CD14-positive monocyte (primary cell): ENCODE results near the gene CRYBA4. TPM values are rescaled to one million over a fixed set of nuclear protein-coding genes. Genes with fewer than 3 reads are reported as not detected.

Source experiments
- DNase-seq, 3 donors: peaks; one replicate each; pipeline ENCODE4 v3.0.0-alpha.2; 2011 to 2022
- H2AFZ ChIP-seq: 2 replicates; pipeline ENCODE4 v1.6.0; 2012; ENCODE audit warnings: mild to moderate bottlenecking, low read depth, low read length, inconsistent platforms; ENCODE audit not compliant: insufficient read depth, poor library complexity, severe bottlenecking
- H3K27ac ChIP-seq, 2 donors: 1 replicate in 1 of 2; 2 replicates in 1 of 2; pipeline ENCODE4 v1.5.1; 2012 to 2013; ENCODE audit warnings: low read length in 2 of 2, control low read depth in 1 of 2, inconsistent platforms in 1 of 2, low read depth in 1 of 2, mild to moderate bottlenecking in 1 of 2
- H3K27me3 ChIP-seq, 2 donors: one replicate each; pipeline versions ENCODE4 v1.6.0 to v1.6.1; 2011 to 2013; ENCODE audit warnings: low read length in 2 of 2; ENCODE audit not compliant: control insufficient read depth in 2 of 2, insufficient read depth in 2 of 2
- H3K36me3 ChIP-seq, 2 donors: replicated peaks in 1 of 2; 1 replicate in 1 of 2; 2 replicates in 1 of 2; pipeline versions ENCODE4 v1.5.1 to v1.6.1; 2012 to 2013; ENCODE audit warnings: low read length in 2 of 2, control low read depth in 1 of 2, inconsistent platforms in 1 of 2, mild to moderate bottlenecking in 1 of 2; ENCODE audit not compliant: insufficient read depth in 2 of 2, control insufficient read depth in 1 of 2
- H3K4me1 ChIP-seq, 2 donors: 1 replicate in 1 of 2; 2 replicates in 1 of 2; pipeline versions ENCODE4 v1.5.1 to v1.6.1; 2012 to 2013; ENCODE audit warnings: low read length in 2 of 2, control low read depth in 1 of 2, inconsistent platforms in 1 of 2, mild to moderate bottlenecking in 1 of 2, moderate library complexity in 1 of 2; ENCODE audit not compliant: insufficient read depth in 2 of 2, control insufficient read depth in 1 of 2
- H3K4me2 ChIP-seq: replicated peaks from 2 replicates; pipeline ENCODE3; 2012; ENCODE audit warnings: low read length, moderate library complexity, mild to moderate bottlenecking; ENCODE audit not compliant: poor library complexity, severe bottlenecking; ENCODE audit errors: extremely low read depth
- H3K4me3 ChIP-seq, 3 experiments: fragments of 200-600 bp in 1 of 3; sonication (generic) in 1 of 3; replicated peaks in 1 of 3; 1 replicate in 2 of 3; 2 replicates in 1 of 3; pipeline ENCODE4 v1.5.1; 2011 to 2013; ENCODE audit warnings: low read length in 3 of 3, mild to moderate bottlenecking in 3 of 3, control low read depth in 2 of 3, low read depth in 2 of 3, inconsistent platforms in 1 of 3, moderate library complexity in 1 of 3
- H3K79me2 ChIP-seq: 2 replicates; pipeline ENCODE4 v1.6.0; 2012; ENCODE audit warnings: mild to moderate bottlenecking, control low read depth, inconsistent platforms, low read length, moderate library complexity; ENCODE audit not compliant: insufficient read depth
- H3K9ac ChIP-seq: 2 replicates; pipeline ENCODE4 v1.6.0; 2017; ENCODE audit warnings: low read length, mild to moderate bottlenecking; ENCODE audit not compliant: insufficient read depth, poor library complexity, severe bottlenecking
- H3K9me3 ChIP-seq, 2 donors: replicated peaks in 1 of 2; 1 replicate in 1 of 2; 2 replicates in 1 of 2; pipeline versions ENCODE4 v1.5.1 to v1.6.1; 2012 to 2013; ENCODE audit warnings: low read length in 2 of 2, control low read depth in 1 of 2; ENCODE audit not compliant: control insufficient read depth in 1 of 2, insufficient read depth in 1 of 2
- H4K20me1 ChIP-seq: 2 replicates; pipeline ENCODE4 v1.6.0; 2012; ENCODE audit warnings: mild to moderate bottlenecking, low read length, control low read depth, moderate library complexity; ENCODE audit not compliant: insufficient read depth
- H3K27ac Mint-ChIP-seq, 7 donors: one replicate each; pipeline ENCODE4 v1.8.0; 2020; ENCODE audit warnings: mild to moderate bottlenecking in 7 of 7, mixed read lengths in 7 of 7, moderate library complexity in 6 of 7, inconsistent platforms in 2 of 7
- H3K27me3 Mint-ChIP-seq, 3 donors: one replicate each; pipeline ENCODE4 v1.8.0; 2021 to 2022; ENCODE audit warnings: low read depth in 3 of 3, mild to moderate bottlenecking in 3 of 3, mixed read lengths in 3 of 3, moderate library complexity in 3 of 3, inconsistent platforms in 1 of 3
- H3K36me3 Mint-ChIP-seq, 2 donors: one replicate each; pipeline ENCODE4 v1.8.0; 2020; ENCODE audit warnings: mixed read lengths in 2 of 2, inconsistent platforms in 1 of 2, mild to moderate bottlenecking in 1 of 2
- H3K4me1 Mint-ChIP-seq: one replicate; pipeline ENCODE4 v1.8.0; 2020; ENCODE audit warnings: mild to moderate bottlenecking, mixed read lengths
- H3K4me3 Mint-ChIP-seq, 2 donors: one replicate each; pipeline ENCODE4 v1.8.0; 2020; ENCODE audit warnings: mild to moderate bottlenecking in 2 of 2, mixed read lengths in 2 of 2, moderate library complexity in 1 of 2
- H3K9me3 Mint-ChIP-seq, 7 donors: one replicate each; pipeline ENCODE4 v1.8.0; 2020 to 2022; ENCODE audit warnings: mixed read lengths in 7 of 7, mild to moderate bottlenecking in 6 of 7, moderate library complexity in 6 of 7, inconsistent platforms in 2 of 7
- CTCF ChIP-seq: fragments of 200-600 bp; IDR thresholded peaks from one replicate; pipeline ENCODE4 v1.8.0; 2022; ENCODE audit warnings: antibody characterized with exemption, mild to moderate bottlenecking
- WGBS: methylation state at CpG from one replicate; pipeline ENCODE4 v1.1.5; 2013; ENCODE audit warnings: missing lambda C conversion rate; ENCODE audit not compliant: insufficient coverage; 5-methylcytosine and 5-hydroxymethylcytosine counted together
- intact Hi-C, 2 donors: fragments of 100-400 bp; cut with micrococcal nuclease; formaldehyde crosslinking; loops; one replicate each; pipeline versions ENCODE4 v1.15.0 to v1.15.1; 2023
- polyA plus RNA-seq, 3 donors: library from polyadenylated mRNA; depleted of rRNA in 1 of 3; unstranded in 2 of 3; stranded (reverse) in 1 of 3; fragments of 300-500 nt in 2 of 3; fragments of >200 nt in 1 of 3; fragmentation: Illumina TruSeq in 2 of 3; gene quantifications; 1 replicate in 2 of 3; 2 replicates in 1 of 3; pipeline ENCODE4 v1.2.3, GENCODE V29; 2012 to 2021

Gene CRYBA4
- polyA plus RNA-seq, 3 donors: not detected

GRCh38 chr22:26581633-26582168, 40.1 kb upstream of the CRYBA4 start:
- H3K4me3 Mint-ChIP-seq: no peak overlapping the region

GRCh38 chr22:26584010-26584409, 37.8 kb upstream of the CRYBA4 start:
- no peaks in the 10 kb centered on the region for H3K27me3 Mint-ChIP-seq
- no CpG with 5 or more reads among the region's 4 CpGs for WGBS
- H3K4me1 Mint-ChIP-seq: peaks cover 68% of the 10 kb centered on the region

More at GRCh38 chr22:26581633-26582168, 40.1 kb upstream of the CRYBA4 start:
- TF ChIP-seq CTCF: no peak
- WGBS: 100% methylated on average over 6 of the region's 8 CpGs
- no peak overlapping the region for H3K4me2 ChIP-seq
- no peak overlapping the region for H3K27ac ChIP-seq
- H3K4me1 Mint-ChIP-seq: peaks cover 67% of the 10 kb centered on the region
- H3K36me3 Mint-ChIP-seq: peaks cover 37 to 73% of the 10 kb centered on the region in 2 donors
- H3K9ac ChIP-seq: no peak overlapping the region
- H4K20me1 ChIP-seq: peaks cover 92% of the 10 kb centered on the region
- no peak overlapping the region for H3K4me3 ChIP-seq
- intact Hi-C loops: loop anchor here in 1 of 2 donors (10.0 kb wide), 1 partner anchor 93 kb away; no protein-coding TSS in a partner anchor
- H3K4me1 ChIP-seq: peaks cover 40 to 45% of the 10 kb centered on the region in 2 donors
- H3K27me3 ChIP-seq: no peaks in the 10 kb centered on the region
- H3K79me2 ChIP-seq: peaks cover 93% of the 10 kb centered on the region
- H3K36me3 ChIP-seq: peaks cover 9 to 40% of the 10 kb centered on the region in 2 donors
- H3K9me3 ChIP-seq: no peaks in the 10 kb centered on the region
- no peak overlapping the region for H3K27ac Mint-ChIP-seq
- H3K9me3 Mint-ChIP-seq: peaks cover 0 to 5% (median 0%) of the 10 kb centered on the region in 7 donors
- H2AFZ ChIP-seq: no peak overlapping the region
- H3K27me3 Mint-ChIP-seq: no peaks in the 10 kb centered on the region
- DNase-seq: no peak

More at GRCh38 chr22:26584010-26584409, 37.8 kb upstream of the CRYBA4 start:
- Histone ChIP-seq H3K27ac (no peak overlapping the region), H3K79me2 (peaks cover 88% of the 10 kb centered on the region), H2AFZ (no peak overlapping the region), H3K9ac (no peak overlapping the region), H4K20me1 (peaks cover 89% of the 10 kb centered on the region), H3K4me1 (peaks cover 42 to 48% of the 10 kb centered on the region in 2 donors), H3K27me3 (no peaks in the 10 kb centered on the region), H3K36me3 (peaks cover 9 to 40% of the 10 kb centered on the region in 2 donors), H3K9me3 (no peaks in the 10 kb centered on the region), H3K4me2 (no peak overlapping the region), H3K4me3 (no peak overlapping the region)
- peaks cover 31 to 60% of the 10 kb centered on the region in 2 donors for H3K36me3 Mint-ChIP-seq
- peak overlapping the region in 2 of 7 donors; percentile 10 to 54 for H3K27ac Mint-ChIP-seq
- intact Hi-C loops: loop anchor here in 1 of 2 donors (10.0 kb wide), 1 partner anchor 91 kb away; no protein-coding TSS in a partner anchor
- no peak overlapping the region for H3K4me3 Mint-ChIP-seq
- TF ChIP-seq CTCF: no peak
- no peak for DNase-seq
- peaks cover 0 to 2% (median 0%) of the 10 kb centered on the region in 7 donors for H3K9me3 Mint-ChIP-seq
